ENCODE data around the gene AMACR. TPM values are rescaled to one million over a fixed set of nuclear protein-coding genes. Genes with fewer than 3 reads are reported as not detected.

The AMACR gene
- total RNA-seq, 2 experiments from 2014 or later: 4.8 to 6.0 TPM

GRCh38 chr5:33937707-33938506, 69.9 kb downstream of the AMACR start:
- Mint-ChIP-seq H3K9me3 (no peaks in the 10 kb centered on the region), H3K27ac (no peak overlapping the region), H3K36me3 (ENCODE audit: low read depth) (no peaks in the 10 kb centered on the region), H3K4me1 (no peaks in the 10 kb centered on the region), H3K4me3 (no peak overlapping the region), H3K27me3 (peaks cover 63% of the 10 kb centered on the region)
- POLR2A ChIA-PET: no interaction called here
- CTCF ChIA-PET: no interaction called here
- no peak for DNase-seq

- Mint-ChIP-seq H3K4me1 (no peaks in the 10 kb centered on the region), H3K27ac (no peak overlapping the region), H3K36me3 (ENCODE audit: low read depth) (no peaks in the 10 kb centered on the region), H3K4me3 (no peak overlapping the region), H3K9me3 (no peaks in the 10 kb centered on the region), H3K27me3 (peaks cover 63% of the 10 kb centered on the region)
- DNase-seq: no peak
- POLR2A ChIA-PET: no interaction called here
- CTCF ChIA-PET: no interaction called here
Observed at GRCh38 chr5:33937017-33937706, 70.7 kb downstream of the AMACR start.

GRCh38 chr5:33936381-33937016, 71.4 kb downstream of the AMACR start, which contains the start of gene RXFP3:
Gene RXFP3 (plus strand): TSS chr5:33936386. CDS start chr5:33936741, 355 bp downstream.
- POLR2A ChIA-PET: no interaction called here
- Mint-ChIP-seq H3K27me3 (peaks cover 58% of the 10 kb centered on the region), H3K27ac (no peak within 1 kb of the TSS)

More at GRCh38 chr5:33936381-33937016, 71.4 kb downstream of the AMACR start, which contains the start of gene RXFP3:
- H3K9me3 Mint-ChIP-seq: no peaks in the 10 kb centered on the region
- no peak within 1 kb of the TSS for H3K4me3 Mint-ChIP-seq
- CTCF ChIA-PET: no interaction called here
- no peaks in the 10 kb centered on the region for H3K36me3 Mint-ChIP-seq (ENCODE audit: low read depth)
- no peaks in the 10 kb centered on the region for H3K4me1 Mint-ChIP-seq
- DNase-seq: no peak

Other genes with a start within 250 kb of the AMACR start
- not detected for gene ADAMTS12, start 116.1 kb downstream of the AMACR start, total RNA-seq
- not detected for gene RXFP3, start 71.7 kb downstream of the AMACR start, total RNA-seq
- gene SLC45A2, start 23.4 kb downstream of the AMACR start, total RNA-seq: under 1 TPM in 1 of 2 experiments, not detected in 1; 0.19 TPM
- 1 to 10 TPM; 4.5 to 5.2 TPM for gene C1QTNF3, start 35.2 kb upstream of the AMACR start, total RNA-seq